Peyer's patch (tissue), 4 donors: Measurements from ENCODE around the gene LMO2.

Source experiments
- POLR2A ChIP-seq, 2 donors: fragments of 450-650 bp; IDR thresholded peaks; one replicate each; pipeline ENCODE4 v1.5.1; 2017; ENCODE audit warnings: antibody characterized with exemption in 2 of 2, mild to moderate bottlenecking in 2 of 2, moderate library complexity in 2 of 2
- TF ChIP-seq, protein P1 (sequence below), 6 experiments: fragments of 450-650 bp in 4 of 6; fragments of 200-600 bp in 2 of 6; sonication (generic) in 1 of 6; IDR thresholded peaks; one replicate each; pipeline ENCODE4 v1.5.1; 2017 to 2019; ENCODE audit warnings: antibody characterized with exemption in 6 of 6, mild to moderate bottlenecking in 3 of 6, moderate library complexity in 1 of 6

DNA sequence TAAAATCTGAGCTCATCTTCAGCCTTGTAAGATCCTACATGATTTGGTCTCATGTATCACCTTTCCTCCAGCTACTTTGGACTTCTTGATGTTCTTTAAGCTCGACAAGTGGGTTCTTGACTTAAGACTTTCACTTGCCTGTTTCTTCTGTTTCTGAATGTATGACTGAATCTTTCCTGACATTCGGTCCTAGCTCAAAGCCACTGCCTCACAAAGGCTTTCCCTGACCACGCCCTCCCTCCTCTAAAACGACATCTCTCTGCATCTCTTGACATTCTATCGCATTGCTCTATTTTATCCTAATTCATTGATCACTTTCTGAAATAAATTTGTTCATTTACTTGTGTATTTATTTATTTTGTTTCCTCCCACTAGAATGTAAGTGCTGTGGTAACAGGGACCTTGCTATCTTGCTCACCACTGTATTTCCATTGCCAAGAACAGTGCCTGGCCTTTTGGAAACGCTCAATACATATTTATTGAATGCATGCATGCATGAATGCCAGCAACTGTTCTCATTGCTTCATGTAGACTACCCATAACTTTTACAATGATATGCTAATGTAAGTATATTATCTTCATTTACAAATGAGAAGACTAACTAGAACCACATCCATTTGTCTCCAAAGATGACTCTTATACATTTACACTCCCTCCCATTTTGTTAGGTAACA, 43.0 kb downstream of the LMO2 start:
- TF ChIP-seq, protein P1, sequence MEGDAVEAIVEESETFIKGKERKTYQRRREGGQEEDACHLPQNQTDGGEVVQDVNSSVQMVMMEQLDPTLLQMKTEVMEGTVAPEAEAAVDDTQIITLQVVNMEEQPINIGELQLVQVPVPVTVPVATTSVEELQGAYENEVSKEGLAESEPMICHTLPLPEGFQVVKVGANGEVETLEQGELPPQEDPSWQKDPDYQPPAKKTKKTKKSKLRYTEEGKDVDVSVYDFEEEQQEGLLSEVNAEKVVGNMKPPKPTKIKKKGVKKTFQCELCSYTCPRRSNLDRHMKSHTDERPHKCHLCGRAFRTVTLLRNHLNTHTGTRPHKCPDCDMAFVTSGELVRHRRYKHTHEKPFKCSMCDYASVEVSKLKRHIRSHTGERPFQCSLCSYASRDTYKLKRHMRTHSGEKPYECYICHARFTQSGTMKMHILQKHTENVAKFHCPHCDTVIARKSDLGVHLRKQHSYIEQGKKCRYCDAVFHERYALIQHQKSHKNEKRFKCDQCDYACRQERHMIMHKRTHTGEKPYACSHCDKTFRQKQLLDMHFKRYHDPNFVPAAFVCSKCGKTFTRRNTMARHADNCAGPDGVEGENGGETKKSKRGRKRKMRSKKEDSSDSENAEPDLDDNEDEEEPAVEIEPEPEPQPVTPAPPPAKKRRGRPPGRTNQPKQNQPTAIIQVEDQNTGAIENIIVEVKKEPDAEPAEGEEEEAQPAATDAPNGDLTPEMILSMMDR (IDR thresholded peaks at IDR 0.05) = no peak
- no peak for TF ChIP-seq POLR2A (IDR thresholded peaks at IDR 0.05)
